EH (cell line): Measurements from ENCODE around the gene MYOG.

ENCODE experiments used
- DNase-seq: peaks from one replicate; pipeline ENCODE4 v3.0.0-alpha.2; 2015; ENCODE audit warnings: low read depth

The MYOG gene

GRCh38 chr1:203090421-203091198 lies 4.8 kb upstream of the MYOG start:
- DNase-seq: no peak

- DNase-seq: no peak
These were observed 3.8 kb upstream of the MYOG start for GRCh38 chr1:203089651-203090045.

- DNase-seq: no peak
These were observed 3.3 kb upstream of the MYOG start for GRCh38 chr1:203089001-203089650.

- DNase-seq: no peak
These were observed 2.6 kb upstream of the MYOG start for GRCh38 chr1:203088441-203088840.

GRCh38 chr1:203086992-203087763 lies 1.4 kb upstream of the MYOG start:
- DNase-seq: no peak

GRCh38 chr1:203084588-203085527 lies 954 bp downstream of the MYOG start:
- DNase-seq: no peak

GRCh38 chr1:203083463-203083921 lies 2.3 kb downstream of the MYOG start:
- no peak for DNase-seq

- no peak for DNase-seq
These were observed 3.0 kb downstream of the MYOG start for GRCh38 chr1:203082571-203083462.

- no peak for DNase-seq
These were observed 3.6 kb downstream of the MYOG start for GRCh38 chr1:203082231-203082505.

GRCh38 chr1:203081465-203082230 lies 4.2 kb downstream of the MYOG start:
- DNase-seq: no peak

GRCh38 chr1:203080456-203080855 lies 5.4 kb downstream of the MYOG start:
- DNase-seq: no peak

- no peak for DNase-seq
These were observed 7.3 kb downstream of the MYOG start for GRCh38 chr1:203078478-203078877.

GRCh38 chr1:203077956-203078355 lies 7.9 kb downstream of the MYOG start:
- no peak for DNase-seq

GRCh38 chr1:203077367-203077766 lies 8.4 kb downstream of the MYOG start:
- no peak for DNase-seq

- no peak for DNase-seq
These were observed 9.7 kb downstream of the MYOG start for GRCh38 chr1:203076031-203076511.

- DNase-seq: no peak
These were observed 10.4 kb downstream of the MYOG start for GRCh38 chr1:203075236-203076030.

GRCh38 chr1:203074610-203075009 lies 11.2 kb downstream of the MYOG start:
- no peak for DNase-seq

- no peak for DNase-seq
These were observed 12.3 kb downstream of the MYOG start for GRCh38 chr1:203073469-203073868.

- peak; percentile 60 for DNase-seq
These were observed 12.9 kb downstream of the MYOG start for GRCh38 chr1:203072911-203073310.
